Effector memory CD8-positive, alpha-beta T cell (primary cell): Measurements from ENCODE around the gene TOPBP1.

Experiments used
- ATAC-seq: fragments of 150-1000 bp; cut with Tn5 transposase; replicated peaks from 2 replicates; pipeline ENCODE4 v1.10.0; 2021; ENCODE audit warnings: mild to moderate bottlenecking, moderate library complexity
- DNase-seq, 3 experiments: peaks; one replicate each; pipeline ENCODE4 v3.0.0; 2021
- H3K27ac Mint-ChIP-seq, 2 donors: one replicate each; pipeline ENCODE4 v1.8.0; 2022; ENCODE audit warnings: mild to moderate bottlenecking in 2 of 2, mixed read lengths in 2 of 2, moderate library complexity in 2 of 2
- H3K27me3 Mint-ChIP-seq, 2 donors: one replicate each; pipeline ENCODE4 v1.8.0; 2022; ENCODE audit warnings: mixed read lengths in 2 of 2
- H3K36me3 Mint-ChIP-seq: one replicate; pipeline ENCODE4 v1.8.0; 2022; ENCODE audit warnings: mild to moderate bottlenecking, moderate library complexity, mixed read lengths; ENCODE audit not compliant: insufficient read depth
- H3K4me1 Mint-ChIP-seq, 2 donors: one replicate each; pipeline ENCODE4 v1.8.0; 2022; ENCODE audit warnings: low read depth in 2 of 2, mixed read lengths in 2 of 2
- H3K4me3 Mint-ChIP-seq, 2 donors: one replicate each; pipeline ENCODE4 v1.8.0; 2022; ENCODE audit warnings: mild to moderate bottlenecking in 2 of 2, mixed read lengths in 2 of 2, moderate library complexity in 2 of 2
- H3K9me3 Mint-ChIP-seq, 2 donors: one replicate each; pipeline ENCODE4 v1.8.0; 2022; ENCODE audit warnings: mixed read lengths in 2 of 2

Gene TOPBP1

GRCh38 chr3:133588784-133589465 lies 72.8 kb downstream of the TOPBP1 start:
- ATAC-seq (no peak), DNase-seq (no peak)
- Mint-ChIP-seq H3K9me3 (no peaks in the 10 kb centered on the region), H3K27ac (peak overlapping the region; percentile 50 to 79), H3K4me1 (peaks cover 10 to 27% of the 10 kb centered on the region in 2 donors), H3K4me3 (no peak overlapping the region), H3K36me3 (peaks cover 66% of the 10 kb centered on the region), H3K27me3 (no peaks in the 10 kb centered on the region)

GRCh38 chr3:133588035-133588434 lies 73.7 kb downstream of the TOPBP1 start:
- Mint-ChIP-seq H3K4me1 (peaks cover 6 to 32% of the 10 kb centered on the region in 2 donors), H3K4me3 (no peak overlapping the region), H3K9me3 (no peaks in the 10 kb centered on the region), H3K27ac (peak overlapping the region in 1 of 2 donors; percentile 50), H3K27me3 (no peaks in the 10 kb centered on the region), H3K36me3 (peaks cover 75% of the 10 kb centered on the region)
- ATAC-seq: no peak
- no peak for DNase-seq

- ATAC-seq: no peak
- H3K27me3 Mint-ChIP-seq: no peaks in the 10 kb centered on the region
- peak overlapping the region; percentile 17 to 57 for H3K27ac Mint-ChIP-seq
- H3K4me1 Mint-ChIP-seq: peaks cover 10 to 41% of the 10 kb centered on the region in 2 donors
- H3K9me3 Mint-ChIP-seq: no peaks in the 10 kb centered on the region
- no peak overlapping the region for H3K4me3 Mint-ChIP-seq
- H3K36me3 Mint-ChIP-seq: peaks cover 99% of the 10 kb centered on the region
- DNase-seq: no peak
Measured at GRCh38 chr3:133583396-133583795, 78.3 kb downstream of the TOPBP1 start.

- peaks cover 93% of the 10 kb centered on the region for H3K36me3 Mint-ChIP-seq
- ATAC-seq (no peak), DNase-seq (no peak)
- H3K4me3 Mint-ChIP-seq: peak overlapping the region; percentile 88 to 90
- H3K27ac Mint-ChIP-seq: peak overlapping the region in 1 of 2 donors; percentile 64
- H3K4me1 Mint-ChIP-seq: peaks cover 38 to 69% of the 10 kb centered on the region in 2 donors
- H3K27me3 Mint-ChIP-seq: no peaks in the 10 kb centered on the region
- H3K9me3 Mint-ChIP-seq: no peaks in the 10 kb centered on the region
Measured at GRCh38 chr3:133578548-133579191, 83.1 kb downstream of the TOPBP1 start.

- Mint-ChIP-seq H3K27ac (peak overlapping the region; percentile 67 to 92), H3K4me3 (peak overlapping the region; percentile 88 to 90)
Measured at GRCh38 chr3:133576169-133576568, 85.6 kb downstream of the TOPBP1 start.

GRCh38 chr3:133575086-133575485 lies 86.7 kb downstream of the TOPBP1 start:
- peaks cover 72% of the 10 kb centered on the region for H3K36me3 Mint-ChIP-seq
- no peak for ATAC-seq
- H3K27me3 Mint-ChIP-seq: no peaks in the 10 kb centered on the region
- peak overlapping the region; percentile 98 for H3K27ac Mint-ChIP-seq
- H3K9me3 Mint-ChIP-seq: no peaks in the 10 kb centered on the region
- H3K4me1 Mint-ChIP-seq: peaks cover 45 to 62% of the 10 kb centered on the region in 2 donors
- DNase-seq: no peak
- H3K4me3 Mint-ChIP-seq: peak overlapping the region; percentile 88 to 90

More at GRCh38 chr3:133576169-133576568, 85.6 kb downstream of the TOPBP1 start:
- Mint-ChIP-seq H3K4me1 (peaks cover 45 to 62% of the 10 kb centered on the region in 2 donors), H3K36me3 (peaks cover 83% of the 10 kb centered on the region), H3K9me3 (no peaks in the 10 kb centered on the region), H3K27me3 (no peaks in the 10 kb centered on the region)
- ATAC-seq: no peak
- DNase-seq: no peak

- Mint-ChIP-seq H3K4me3 (peak overlapping the region; percentile 88 to 90), H3K36me3 (peaks cover 65% of the 10 kb centered on the region), H3K4me1 (peaks cover 45 to 58% of the 10 kb centered on the region in 2 donors), H3K9me3 (no peaks in the 10 kb centered on the region), H3K27me3 (no peaks in the 10 kb centered on the region), H3K27ac (peak overlapping the region; percentile 98)
- DNase-seq (peak; percentile 66 to 74 (median 72)), ATAC-seq (peak; percentile 38)
Measured at GRCh38 chr3:133574260-133574881, 87.4 kb downstream of the TOPBP1 start.

GRCh38 chr3:133573629-133574194 lies 88.0 kb downstream of the TOPBP1 start, which contains the start of gene CDV3:
Gene CDV3, plus strand, starts transcription at chr3:133573686. Its CDS starts 359 bp downstream, at chr3:133574045.
- ATAC-seq (peak; percentile 47), DNase-seq (peak in 2 of 3 experiments; percentile 73 to 79)
- Mint-ChIP-seq H3K9me3 (no peaks in the 10 kb centered on the region), H3K27me3 (no peaks in the 10 kb centered on the region), H3K36me3 (peaks cover 59% of the 10 kb centered on the region), H3K4me3 (peak within 1 kb of the TSS; percentile 88 to 90), H3K4me1 (peaks cover 45 to 52% of the 10 kb centered on the region in 2 donors), H3K27ac (peak within 1 kb of the TSS; percentile 98)

- Mint-ChIP-seq H3K27me3 (no peaks in the 10 kb centered on the region), H3K9me3 (no peaks in the 10 kb centered on the region), H3K27ac (peak overlapping the region; percentile 98), H3K36me3 (peaks cover 53% of the 10 kb centered on the region), H3K4me1 (peaks cover 41 to 47% of the 10 kb centered on the region in 2 donors), H3K4me3 (peak overlapping the region; percentile 88 to 90)
- peak; percentile 73 for ATAC-seq
- DNase-seq: peak; percentile 100
Measured at GRCh38 chr3:133573054-133573628, 88.6 kb downstream of the TOPBP1 start.

GRCh38 chr3:133572158-133573053 lies 89.3 kb downstream of the TOPBP1 start:
- Mint-ChIP-seq H3K4me1 (peaks cover 34 to 40% of the 10 kb centered on the region in 2 donors), H3K27ac (peak overlapping the region; percentile 98), H3K36me3 (peaks cover 46% of the 10 kb centered on the region), H3K9me3 (no peaks in the 10 kb centered on the region), H3K27me3 (no peaks in the 10 kb centered on the region), H3K4me3 (peak overlapping the region; percentile 88 to 90)
- peak in 1 of 3 experiments; percentile 8 for DNase-seq
- no peak for ATAC-seq

GRCh38 chr3:133570937-133571320 lies 90.8 kb downstream of the TOPBP1 start:
- Mint-ChIP-seq H3K36me3 (peaks cover 34% of the 10 kb centered on the region), H3K4me1 (peaks cover 21 to 26% of the 10 kb centered on the region in 2 donors), H3K27me3 (no peaks in the 10 kb centered on the region), H3K9me3 (no peaks in the 10 kb centered on the region), H3K27ac (peak overlapping the region; percentile 98), H3K4me3 (no peak overlapping the region)
- ATAC-seq (no peak), DNase-seq (no peak)

- DNase-seq: no peak
- no peaks in the 10 kb centered on the region for H3K27me3 Mint-ChIP-seq
- H3K9me3 Mint-ChIP-seq: no peaks in the 10 kb centered on the region
- H3K36me3 Mint-ChIP-seq: peaks cover 28% of the 10 kb centered on the region
- no peak for ATAC-seq
- peak overlapping the region; percentile 8 to 98 for H3K27ac Mint-ChIP-seq
- no peak overlapping the region for H3K4me3 Mint-ChIP-seq
- H3K4me1 Mint-ChIP-seq: peaks cover 18 to 20% of the 10 kb centered on the region in 2 donors
Measured at GRCh38 chr3:133570139-133570936, 91.4 kb downstream of the TOPBP1 start.
